Stimulated activated naive CD4-positive, alpha-beta T cell treated with Interleukin-2 at 50 U/mL for 16 hours (primary cell): ENCODE data around the gene MICALL1.

Source experiments
- DNase-seq: peaks from one replicate; lab custom pipeline; 2025; lab: John Stamatoyannopoulos, UW

The MICALL1 gene

DNA sequence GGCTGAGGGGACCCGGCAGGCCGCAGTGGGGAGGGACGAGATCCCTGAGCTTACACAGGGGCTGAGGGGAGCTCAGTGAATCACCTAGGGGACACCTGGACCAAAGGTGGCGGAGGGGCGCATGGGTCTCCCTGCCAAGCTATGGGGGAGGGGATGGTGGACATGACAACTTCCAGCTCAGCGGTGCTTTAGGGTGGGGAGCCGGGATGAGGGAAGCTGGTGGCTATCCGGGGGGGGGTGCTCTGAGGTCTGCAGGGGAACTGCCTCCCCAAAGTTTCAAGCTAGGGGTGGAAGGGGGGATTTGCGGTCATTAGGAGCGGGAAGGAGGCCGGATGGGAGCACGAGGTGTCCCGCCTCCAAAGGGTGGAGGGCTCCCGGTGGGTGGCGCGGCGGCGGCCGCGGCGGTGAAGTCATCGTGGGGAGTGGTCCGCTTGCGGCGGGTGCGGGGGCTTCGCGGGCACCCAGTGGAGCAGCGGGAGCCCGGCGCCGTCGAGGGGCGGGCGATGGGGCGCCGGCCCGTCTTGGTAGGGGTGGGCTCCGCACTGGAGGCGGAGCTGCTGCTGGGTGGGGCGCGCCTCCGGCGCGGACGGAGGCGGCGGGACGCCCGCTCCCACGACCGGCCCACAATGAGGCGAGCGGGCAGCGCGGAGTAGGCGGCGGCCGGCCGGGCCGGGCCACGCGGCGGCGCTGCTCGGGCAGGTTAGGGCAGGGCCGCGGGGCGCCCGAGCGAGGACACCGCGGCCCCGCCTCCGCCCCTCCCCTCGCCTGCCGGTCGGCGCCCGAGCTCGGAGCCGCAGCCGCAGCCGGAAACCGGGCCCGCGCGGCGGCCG is at the start of gene MICALL1:
MICALL1 (plus strand) TSS at position 764 of the 830 bp plus-strand sequence. CDS start 126 bp downstream, outside the sequence.
- peak; percentile 46 for DNase-seq

DNA sequence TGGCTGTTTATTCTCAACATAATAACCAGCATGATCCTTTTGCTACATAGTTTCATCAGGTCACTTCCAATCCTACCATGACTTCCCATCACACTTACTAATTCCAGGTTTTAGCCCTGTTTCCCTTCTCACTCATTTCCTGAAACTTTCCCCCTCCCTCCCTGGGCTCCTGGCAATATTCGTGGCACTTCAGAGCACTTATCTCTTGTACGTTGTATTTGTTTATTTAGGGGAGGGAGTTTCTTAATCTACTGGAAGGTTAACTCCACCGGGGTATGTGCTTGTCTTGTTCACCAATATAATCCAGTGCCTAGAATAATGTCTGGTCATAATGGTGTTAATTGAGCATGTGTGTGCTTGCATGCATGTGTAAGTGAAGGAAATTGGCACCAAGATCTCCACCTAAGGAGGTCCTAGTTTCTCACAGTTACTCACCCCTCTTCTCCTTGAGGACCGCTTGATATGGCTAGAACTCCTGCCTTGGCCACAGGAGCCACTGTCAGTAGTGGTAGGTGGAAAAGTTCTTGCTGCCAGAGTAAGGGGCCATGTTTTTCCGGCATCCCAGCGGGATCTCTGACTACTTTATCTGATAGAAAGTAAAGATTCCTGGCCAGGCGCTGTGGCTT is 45.2 kb upstream of the MICALL1 start:
- no peak for DNase-seq

- no peak for DNase-seq
Observed at GRCh38 chr22:37862570-37863325, 43.3 kb upstream of the MICALL1 start.

DNA sequence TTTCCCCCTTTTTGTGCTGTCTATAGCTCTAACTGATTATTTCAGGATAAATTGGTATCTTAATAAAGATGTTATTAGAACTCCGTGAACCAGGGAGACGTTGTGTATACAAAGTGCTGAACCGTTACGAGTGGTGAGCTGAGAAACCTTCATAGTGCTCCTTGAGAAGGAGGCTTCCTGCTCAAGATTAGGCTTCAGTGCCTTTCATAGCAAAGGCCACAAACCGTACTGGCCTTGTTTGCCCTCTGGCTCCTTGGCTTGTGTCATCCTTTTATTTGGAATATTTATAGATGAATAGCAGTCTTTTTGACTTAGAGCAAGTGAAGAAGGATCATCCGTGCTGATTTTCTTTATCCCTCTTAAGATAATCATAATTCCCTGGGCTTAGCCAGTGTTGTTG is 40.6 kb upstream of the MICALL1 start:
- no peak for DNase-seq

GRCh38 chr22:37870273-37870672 is 35.8 kb upstream of the MICALL1 start:
- no peak for DNase-seq

DNA sequence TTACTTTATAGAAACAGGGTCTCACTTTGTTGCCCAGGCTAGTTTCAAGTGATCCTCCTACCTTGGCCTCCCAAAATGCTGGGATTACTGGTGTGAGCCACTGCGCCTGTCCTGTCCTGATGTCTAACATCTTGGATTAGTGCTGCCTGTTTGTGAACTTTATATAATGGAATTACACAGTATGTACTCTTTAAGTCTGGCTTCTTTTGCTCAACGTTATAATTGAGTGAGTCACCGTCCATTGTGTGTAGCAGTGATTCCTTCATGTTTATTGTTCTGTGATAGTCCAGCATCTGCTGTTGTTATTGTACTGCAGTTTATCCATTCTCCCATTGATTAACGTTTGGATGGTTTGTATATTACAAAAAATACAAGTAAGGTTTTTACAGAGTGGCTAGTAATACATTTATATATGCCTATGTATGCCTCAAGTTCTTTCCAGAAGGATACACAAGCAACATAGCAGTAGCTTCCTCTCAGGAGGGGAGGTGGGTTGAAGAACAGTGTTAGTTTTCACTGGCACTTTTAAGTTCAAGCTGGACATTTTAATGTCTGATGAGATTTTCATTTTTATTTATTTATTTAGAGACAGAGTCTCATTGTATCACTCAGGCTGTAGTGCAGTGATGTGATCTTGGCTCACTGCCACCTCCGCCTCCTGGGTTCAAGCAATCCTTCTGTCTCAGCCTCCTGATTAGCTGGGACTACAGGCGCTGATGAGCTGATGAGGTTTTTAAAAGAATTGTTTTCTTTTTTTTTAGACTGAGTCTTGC is 25.2 kb upstream of the MICALL1 start:
- no peak for DNase-seq

GRCh38 chr22:37884420-37884819 is 21.7 kb upstream of the MICALL1 start:
- no peak for DNase-seq

DNA sequence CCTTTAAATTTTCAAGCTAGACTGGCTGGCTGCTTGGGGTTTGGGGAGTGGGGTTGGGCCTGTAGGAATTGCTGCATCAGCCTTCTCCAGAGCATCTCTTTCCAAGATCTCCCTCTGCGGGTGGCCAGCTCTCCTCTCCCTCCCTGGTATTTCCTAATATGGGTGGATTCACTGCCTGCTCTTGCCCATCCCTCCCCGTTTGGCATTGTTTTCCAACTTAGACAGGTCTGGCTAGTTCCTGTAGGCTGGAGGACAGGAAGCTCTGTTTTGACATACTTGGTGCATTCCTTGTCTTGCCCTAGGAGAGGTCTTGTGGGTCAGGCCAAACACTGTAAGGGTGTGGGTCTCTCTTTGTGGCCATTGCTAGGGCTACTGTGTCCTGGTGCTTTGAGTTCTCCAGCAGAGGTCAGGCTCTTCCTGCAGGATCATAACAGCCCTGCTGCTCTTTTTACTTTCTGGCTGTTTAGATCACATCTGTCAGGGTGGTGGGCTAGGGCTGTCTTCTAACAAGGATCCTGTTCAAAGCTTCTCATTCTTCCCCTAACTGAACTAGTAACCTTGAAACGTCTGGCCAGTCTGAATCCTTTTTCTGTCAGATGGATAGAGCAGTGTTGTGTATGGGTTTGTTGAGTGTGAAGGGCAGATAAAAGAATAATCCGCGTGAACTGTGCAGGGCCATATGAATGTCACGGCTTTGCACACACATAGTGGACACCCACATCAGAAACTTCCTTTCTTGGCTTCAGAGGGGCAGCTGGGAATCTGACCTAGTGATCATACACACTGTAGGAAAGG is 18.3 kb upstream of the MICALL1 start:
- no peak for DNase-seq

GRCh38 chr22:37891926-37892325 is 14.2 kb upstream of the MICALL1 start:
- no peak for DNase-seq

DNA sequence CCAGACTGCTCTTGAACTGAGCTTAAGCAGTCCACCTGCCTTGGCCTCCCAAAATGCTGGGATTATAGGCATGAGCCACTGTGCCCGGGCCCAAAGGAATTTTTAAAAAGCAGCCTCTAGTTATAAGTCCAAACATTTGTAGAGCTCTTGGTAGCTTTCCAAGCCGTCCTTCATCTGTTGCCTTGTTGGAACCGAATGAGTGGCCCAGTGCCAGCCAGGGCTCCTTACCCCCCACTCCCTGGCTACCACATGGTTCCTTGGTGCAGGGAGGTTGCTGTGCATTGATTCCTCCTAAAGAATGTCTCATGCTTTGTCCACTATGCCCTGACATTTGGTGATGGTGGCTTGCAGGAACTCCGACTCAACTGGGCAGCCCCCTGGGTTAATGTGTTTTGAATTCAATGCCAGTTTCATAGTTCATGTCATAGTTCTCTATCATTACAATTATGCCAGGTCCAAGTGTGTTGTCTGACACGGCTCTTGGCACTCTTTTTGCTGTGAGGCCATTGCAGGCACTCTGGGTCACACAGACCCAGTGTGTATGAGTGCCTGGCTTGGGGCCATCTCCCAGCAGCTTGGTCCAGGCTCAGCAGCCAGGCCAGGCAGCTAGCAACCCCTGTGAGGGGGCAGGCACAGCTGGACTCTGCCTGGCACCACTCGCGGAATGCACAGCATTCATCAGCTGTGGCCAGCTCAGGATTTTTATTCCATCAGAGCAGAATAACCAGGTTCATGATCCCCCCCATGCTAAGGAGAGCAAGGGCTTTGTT is 13.3 kb upstream of the MICALL1 start:
- DNase-seq = no peak

DNA sequence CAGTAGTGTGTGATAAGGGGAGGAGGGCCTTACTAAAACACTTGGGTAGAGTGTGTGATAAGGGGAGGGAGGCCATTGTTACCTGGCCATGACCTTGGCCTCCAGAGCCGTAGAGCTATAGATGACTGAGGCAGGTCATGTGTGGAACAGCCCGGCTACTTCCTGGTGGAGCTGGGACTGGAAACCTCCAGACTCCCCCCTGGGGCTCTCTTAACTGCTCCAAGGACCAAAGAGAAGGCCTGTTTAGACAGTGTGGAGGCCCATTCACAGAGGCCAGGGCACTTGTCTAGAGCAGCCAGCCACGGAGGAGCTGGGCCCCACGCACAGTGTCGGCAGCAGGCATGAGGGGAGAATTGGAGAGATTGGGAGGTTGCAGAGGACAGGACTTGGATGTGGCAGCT is 12.5 kb upstream of the MICALL1 start:
- DNase-seq = no peak

- DNase-seq = no peak
Observed at GRCh38 chr22:37894939-37895670, 11.0 kb upstream of the MICALL1 start.

DNA sequence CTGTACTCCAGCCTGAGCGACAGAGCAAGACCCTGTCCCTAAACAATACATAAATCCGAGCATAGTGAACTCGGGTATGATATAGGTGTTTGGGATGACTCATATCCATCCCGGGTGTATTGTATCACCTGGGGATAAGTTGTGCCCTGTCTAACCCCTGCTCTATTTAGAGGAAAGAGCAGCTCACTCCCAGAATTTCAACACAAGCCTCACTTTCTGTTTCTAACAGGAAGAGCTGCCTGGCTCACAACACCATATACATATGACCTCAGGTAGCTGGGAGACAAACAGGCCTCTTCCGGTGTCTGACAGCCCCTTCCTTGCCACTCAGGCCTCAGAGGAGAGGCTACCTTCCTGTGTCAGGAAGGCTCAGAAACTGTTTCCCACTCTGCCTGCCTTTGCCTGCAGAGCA is 9.9 kb upstream of the MICALL1 start:
- no peak for DNase-seq

- no peak for DNase-seq
Observed at GRCh38 chr22:37896939-37897338, 9.2 kb upstream of the MICALL1 start.

DNA sequence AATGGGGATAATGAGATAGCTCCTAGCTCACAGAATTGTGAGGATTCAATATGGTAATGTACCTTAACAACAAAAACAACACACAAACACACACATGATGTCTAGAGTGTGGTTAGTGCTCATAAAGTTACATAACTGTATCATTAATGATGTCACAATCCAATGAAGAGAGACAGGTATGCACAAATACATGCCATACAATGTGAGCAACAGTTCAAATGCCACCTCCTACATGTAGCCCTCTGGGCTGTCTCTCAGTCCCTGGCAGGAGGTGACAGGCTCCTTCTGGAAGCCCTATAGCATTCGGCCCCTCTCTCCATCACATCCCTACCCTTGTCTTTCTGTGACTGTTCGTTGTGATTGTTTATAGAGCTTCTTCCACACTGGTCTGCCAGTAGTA is 8.3 kb upstream of the MICALL1 start:
- DNase-seq = no peak

DNA sequence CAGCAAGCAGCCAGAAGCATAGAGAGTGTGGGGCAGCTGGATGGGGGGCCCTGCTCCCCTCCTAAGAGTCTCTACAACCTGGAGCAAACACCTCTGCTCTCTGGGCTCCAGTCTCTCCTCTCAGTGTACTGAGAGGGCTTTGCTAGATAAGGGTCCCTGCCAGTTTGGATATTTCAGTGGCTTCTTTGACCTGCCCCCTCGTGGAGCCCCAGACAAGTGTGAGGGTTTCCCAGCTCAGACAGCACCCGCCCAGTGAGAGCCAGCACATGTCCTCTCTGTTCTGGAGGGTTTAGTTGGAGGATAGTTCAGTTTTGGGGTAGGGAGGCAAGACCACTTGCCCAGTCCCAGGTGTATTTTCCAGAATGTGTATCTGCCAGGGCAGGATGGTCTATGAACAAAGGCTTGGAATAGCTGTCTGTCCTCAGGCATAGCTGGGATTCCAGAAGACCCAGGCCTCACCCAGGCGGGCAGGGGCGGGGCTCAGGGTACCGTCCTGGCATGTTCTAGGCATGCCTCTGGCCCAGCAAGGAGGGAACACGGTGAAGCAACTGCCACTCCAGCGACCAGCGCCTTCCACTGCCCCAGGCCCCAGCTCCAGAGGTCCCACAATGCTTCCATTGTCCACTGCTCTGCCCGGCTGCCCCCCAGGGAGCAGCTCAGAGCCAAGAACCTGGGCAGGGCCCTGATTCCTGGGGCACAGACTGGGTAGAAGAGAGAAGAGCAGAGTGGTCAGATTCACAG is 7.5 kb upstream of the MICALL1 start:
- DNase-seq = no peak

GRCh38 chr22:37904572-37905533 is 1.2 kb upstream of the MICALL1 start:
- no peak for DNase-seq
